Memory B cell (primary cell): ENCODE results near the gene FCER2.

Source experiments
- ATAC-seq: fragments of 150-1000 bp; cut with Tn5 transposase; 2 replicates; pipeline ENCODE4 v1.10.0; 2021; ENCODE audit warnings: low read depth, mild to moderate bottlenecking, moderate library complexity
- DNase-seq, 2 donors: peaks; one replicate each; pipeline ENCODE4 v3.0.0; 2022; ENCODE audit warnings: low spot score in 2 of 2
- H3K27ac Mint-ChIP-seq: one replicate; pipeline ENCODE4 v1.8.0; 2022; ENCODE audit warnings: mild to moderate bottlenecking, moderate library complexity, mixed read lengths
- H3K27me3 Mint-ChIP-seq: one replicate; pipeline ENCODE4 v1.8.0; 2022; ENCODE audit warnings: mixed read lengths
- H3K36me3 Mint-ChIP-seq: one replicate; pipeline ENCODE4 v1.8.0; 2022; ENCODE audit warnings: mild to moderate bottlenecking, mixed read lengths
- H3K4me1 Mint-ChIP-seq: one replicate; pipeline ENCODE4 v1.8.0; 2022; ENCODE audit warnings: mixed read lengths
- H3K4me3 Mint-ChIP-seq: one replicate; pipeline ENCODE4 v1.8.0; 2022; ENCODE audit warnings: mild to moderate bottlenecking, moderate library complexity, mixed read lengths
- H3K9me3 Mint-ChIP-seq: one replicate; pipeline ENCODE4 v1.8.0; 2022; ENCODE audit warnings: mixed read lengths

Gene FCER2

GRCh38 chr19:7725791-7726190 lies 23.9 kb upstream of the FCER2 start:
- Mint-ChIP-seq H3K36me3 (peaks cover 3% of the 10 kb centered on the region), H3K27ac (no peak overlapping the region), H3K27me3 (peaks cover 18% of the 10 kb centered on the region), H3K4me1 (peaks cover 20% of the 10 kb centered on the region), H3K4me3 (no peak overlapping the region), H3K9me3 (no peaks in the 10 kb centered on the region)
- DNase-seq (no peak), ATAC-seq (no peak)

- H3K4me3 Mint-ChIP-seq: no peak overlapping the region
- no peaks in the 10 kb centered on the region for H3K36me3 Mint-ChIP-seq
- no peak overlapping the region for H3K27ac Mint-ChIP-seq
These were observed 20.3 kb upstream of the FCER2 start for GRCh38 chr19:7722231-7722651.

GRCh38 chr19:7720351-7720750 lies 18.4 kb upstream of the FCER2 start:
- Mint-ChIP-seq H3K9me3 (no peaks in the 10 kb centered on the region), H3K27me3 (no peaks in the 10 kb centered on the region), H3K36me3 (peaks cover 3% of the 10 kb centered on the region), H3K4me3 (no peak overlapping the region), H3K4me1 (peaks cover 21% of the 10 kb centered on the region), H3K27ac (no peak overlapping the region)
- DNase-seq (no peak), ATAC-seq (no peak)

More at GRCh38 chr19:7722231-7722651, 20.3 kb upstream of the FCER2 start:
- Mint-ChIP-seq H3K9me3 (no peaks in the 10 kb centered on the region), H3K27me3 (peaks cover under 1% of the 10 kb centered on the region), H3K4me1 (peaks cover 15% of the 10 kb centered on the region)
- DNase-seq (no peak), ATAC-seq (no peak)

- Mint-ChIP-seq H3K4me3 (peak overlapping the region; percentile 37), H3K4me1 (peaks cover 28% of the 10 kb centered on the region)
- ATAC-seq: peak; percentile 85
These were observed 16.7 kb upstream of the FCER2 start for GRCh38 chr19:7718668-7719067.

GRCh38 chr19:7716762-7717161 lies 14.8 kb upstream of the FCER2 start:
- no peak for ATAC-seq
- Mint-ChIP-seq H3K27ac (no peak overlapping the region), H3K27me3 (no peaks in the 10 kb centered on the region), H3K4me3 (no peak overlapping the region), H3K36me3 (peaks cover 3% of the 10 kb centered on the region), H3K9me3 (no peaks in the 10 kb centered on the region), H3K4me1 (peaks cover 19% of the 10 kb centered on the region)
- DNase-seq: no peak

More at GRCh38 chr19:7718668-7719067, 16.7 kb upstream of the FCER2 start:
- Mint-ChIP-seq H3K27me3 (no peaks in the 10 kb centered on the region), H3K36me3 (peaks cover 3% of the 10 kb centered on the region), H3K27ac (peak overlapping the region; percentile 76), H3K9me3 (no peaks in the 10 kb centered on the region)
- no peak for DNase-seq

- H3K4me3 Mint-ChIP-seq: no peak overlapping the region
- no peak for DNase-seq
- no peaks in the 10 kb centered on the region for H3K27me3 Mint-ChIP-seq
- peaks cover 3% of the 10 kb centered on the region for H3K36me3 Mint-ChIP-seq
- no peak for ATAC-seq
- no peaks in the 10 kb centered on the region for H3K9me3 Mint-ChIP-seq
- H3K27ac Mint-ChIP-seq: peak overlapping the region; percentile 45
- H3K4me1 Mint-ChIP-seq: peaks cover 21% of the 10 kb centered on the region
These were observed 13.7 kb upstream of the FCER2 start for GRCh38 chr19:7715671-7716070.

- Mint-ChIP-seq H3K36me3 (no peaks in the 10 kb centered on the region), H3K9me3 (no peaks in the 10 kb centered on the region), H3K27me3 (no peaks in the 10 kb centered on the region), H3K27ac (peak overlapping the region; percentile 46), H3K4me1 (peaks cover 38% of the 10 kb centered on the region), H3K4me3 (peak overlapping the region; percentile 3)
- DNase-seq (no peak), ATAC-seq (no peak)
These were observed 8.7 kb upstream of the FCER2 start for GRCh38 chr19:7710616-7711015.

- H3K4me1 Mint-ChIP-seq: peaks cover 41% of the 10 kb centered on the region
- DNase-seq: no peak
- no peaks in the 10 kb centered on the region for H3K36me3 Mint-ChIP-seq
- no peak overlapping the region for H3K4me3 Mint-ChIP-seq
- peak overlapping the region; percentile 7 for H3K27ac Mint-ChIP-seq
- ATAC-seq: no peak
- no peaks in the 10 kb centered on the region for H3K9me3 Mint-ChIP-seq
- no peaks in the 10 kb centered on the region for H3K27me3 Mint-ChIP-seq
These were observed 8.1 kb upstream of the FCER2 start for GRCh38 chr19:7709932-7710460.

- H3K36me3 Mint-ChIP-seq: no peaks in the 10 kb centered on the region
- peak overlapping the region; percentile 97 for H3K27ac Mint-ChIP-seq
- peak overlapping the region; percentile 71 for H3K4me3 Mint-ChIP-seq
- no peaks in the 10 kb centered on the region for H3K27me3 Mint-ChIP-seq
- ATAC-seq (no peak), DNase-seq (no peak)
- H3K4me1 Mint-ChIP-seq: peaks cover 57% of the 10 kb centered on the region
- no peaks in the 10 kb centered on the region for H3K9me3 Mint-ChIP-seq
These were observed 5.1 kb upstream of the FCER2 start for GRCh38 chr19:7706955-7707456.

- H3K4me1 Mint-ChIP-seq: peaks cover 63% of the 10 kb centered on the region
- peak overlapping the region; percentile 97 for H3K27ac Mint-ChIP-seq
- ATAC-seq (no peak), DNase-seq (no peak)
- no peaks in the 10 kb centered on the region for H3K9me3 Mint-ChIP-seq
- H3K36me3 Mint-ChIP-seq: no peaks in the 10 kb centered on the region
- no peaks in the 10 kb centered on the region for H3K27me3 Mint-ChIP-seq
- peak overlapping the region; percentile 71 for H3K4me3 Mint-ChIP-seq
These were observed 4.4 kb upstream of the FCER2 start for GRCh38 chr19:7706188-7706954.

GRCh38 chr19:7705387-7706187 lies 3.7 kb upstream of the FCER2 start:
- peak overlapping the region; percentile 71 for H3K4me3 Mint-ChIP-seq
- peak; percentile 79 for ATAC-seq
- DNase-seq: peak; percentile 72 to 86
- no peaks in the 10 kb centered on the region for H3K36me3 Mint-ChIP-seq
- no peaks in the 10 kb centered on the region for H3K27me3 Mint-ChIP-seq
- H3K27ac Mint-ChIP-seq: peak overlapping the region; percentile 97
- H3K4me1 Mint-ChIP-seq: peaks cover 64% of the 10 kb centered on the region
- no peaks in the 10 kb centered on the region for H3K9me3 Mint-ChIP-seq

- no peak for DNase-seq
- Mint-ChIP-seq H3K4me1 (peaks cover 68% of the 10 kb centered on the region), H3K4me3 (peak overlapping the region; percentile 25), H3K27me3 (no peaks in the 10 kb centered on the region), H3K27ac (peak overlapping the region; percentile 97), H3K9me3 (no peaks in the 10 kb centered on the region), H3K36me3 (peaks cover 3% of the 10 kb centered on the region)
- no peak for ATAC-seq
These were observed 2.5 kb upstream of the FCER2 start for GRCh38 chr19:7704280-7705060.

- H3K36me3 Mint-ChIP-seq: peaks cover 5% of the 10 kb centered on the region
- H3K9me3 Mint-ChIP-seq: no peaks in the 10 kb centered on the region
- H3K4me3 Mint-ChIP-seq: peak overlapping the region; percentile 44
- peaks cover 69% of the 10 kb centered on the region for H3K4me1 Mint-ChIP-seq
- H3K27ac Mint-ChIP-seq: peak overlapping the region; percentile 97
- no peak for ATAC-seq
- no peaks in the 10 kb centered on the region for H3K27me3 Mint-ChIP-seq
- no peak for DNase-seq
These were observed 1.4 kb upstream of the FCER2 start for GRCh38 chr19:7703332-7703731.
